COLO668 (cell line): ENCODE results near the gene ZDHHC16.
"Not testable (repeated sequence)": the region's sequence is repeated elsewhere in the genome, so short reads cannot be mapped to it uniquely, and the experiment has no call there.

Source experiments
- DNase-seq: peaks from one replicate; lab custom pipeline; 2025; ENCODE audit not compliant: unreplicated experiment; lab: John Stamatoyannopoulos, UW

The ZDHHC16 gene

GRCh38 chr10:97445722-97446639 lies at the start of gene ZDHHC16, which contains the start of gene EXOSC1:
TSS of gene ZDHHC16 (plus strand) at chr10:97446175. CDS start at chr10:97451676, 5,501 bp downstream.
TSS of gene EXOSC1 (minus strand) at chr10:97446006. CDS start at chr10:97445985, 21 bp downstream.
- DNase-seq: peak; percentile 81

GRCh38 chr10:97399843-97400545 lies 46.0 kb upstream of the ZDHHC16 start:
- DNase-seq: peak; percentile 62

- DNase-seq: peak; percentile 82
Observed at GRCh38 chr10:97400665-97401454, 45.1 kb upstream of the ZDHHC16 start, which contains the start of gene RRP12. TSS of gene RRP12 (minus strand) at chr10:97401340. CDS start at chr10:97401231, 109 bp downstream.

- no peak for DNase-seq
Observed at GRCh38 chr10:97401455-97401919, 44.5 kb upstream of the ZDHHC16 start.

GRCh38 chr10:97404044-97404443 lies 41.9 kb upstream of the ZDHHC16 start:
- no peak for DNase-seq

- DNase-seq: no peak
Observed at GRCh38 chr10:97406064-97406463, 39.9 kb upstream of the ZDHHC16 start.

- not testable (repeated sequence) for DNase-seq
Observed at GRCh38 chr10:97406483-97406882, 39.5 kb upstream of the ZDHHC16 start.

GRCh38 chr10:97407211-97407951 lies 38.6 kb upstream of the ZDHHC16 start:
- DNase-seq: peak; percentile 54

- no peak for DNase-seq
Observed at GRCh38 chr10:97407952-97408248, 38.1 kb upstream of the ZDHHC16 start.

GRCh38 chr10:97408496-97408992 lies 37.4 kb upstream of the ZDHHC16 start:
- no peak for DNase-seq

- no peak for DNase-seq
Observed at GRCh38 chr10:97411406-97411805, 34.6 kb upstream of the ZDHHC16 start.

GRCh38 chr10:97412891-97413304 lies 33.1 kb upstream of the ZDHHC16 start:
- DNase-seq: no peak

GRCh38 chr10:97416565-97416964 lies 29.4 kb upstream of the ZDHHC16 start:
- no peak for DNase-seq

- DNase-seq: not testable (repeated sequence)
Observed at GRCh38 chr10:97423757-97424098, 22.2 kb upstream of the ZDHHC16 start.

- peak; percentile 92 for DNase-seq
Observed at GRCh38 chr10:97425964-97426775, 19.8 kb upstream of the ZDHHC16 start, which contains the start of gene PGAM1. TSS of gene PGAM1 (plus strand) at chr10:97426191. CDS start at chr10:97426308, 117 bp downstream.

- peak; percentile 7 for DNase-seq
Observed at GRCh38 chr10:97426776-97427570, 19.0 kb upstream of the ZDHHC16 start.

- peak; percentile 16 for DNase-seq
Observed at GRCh38 chr10:97427571-97428179, 18.3 kb upstream of the ZDHHC16 start.

- DNase-seq: no peak
Observed at GRCh38 chr10:97428572-97428981, 17.4 kb upstream of the ZDHHC16 start.
